ENCODE data around the gene PRSS3. TPM values are rescaled to one million over a fixed set of nuclear protein-coding genes. Genes with fewer than 3 reads are reported as not detected.
"Not testable (repeated sequence)": the region's sequence is repeated elsewhere in the genome, so short reads cannot be mapped to it uniquely, and the experiment has no call there.

PRSS3 gene
- total RNA-seq, result 7.6 TPM

- Histone ChIP-seq H3K36me3 (no peaks in the 10 kb centered on the region), H3K27ac (no peak within 1 kb of the TSS), H3K9me3 (no peaks in the 10 kb centered on the region), H3K4me1 (no peaks in the 10 kb centered on the region), H3K4me3 (no peak within 1 kb of the TSS), H3K27me3 (no peaks in the 10 kb centered on the region)
- TF ChIP-seq CTCF (IDR thresholded peaks at IDR 0.05), result no peak
- no peak for TF ChIP-seq POLR2A (IDR thresholded peaks at IDR 0.05)
- TF ChIP-seq POLR2AphosphoS5 (IDR thresholded peaks at IDR 0.05; ENCODE audit: insufficient read depth in 1 of 2, low read depth in 1 of 2), result no peak
- no peak for DNase-seq (ENCODE audit: extremely low spot score in 2 of 2)
- intact Hi-C loops (cut with DNase I), result no loop called here
Observed at GRCh38 chr9:33795281-33795680, at the start of gene PRSS3. Gene PRSS3, plus strand, starts transcription at chr9:33795561. Its CDS starts 13 bp downstream, at chr9:33795574.

GRCh38 chr9:33748633-33749304 is 46.6 kb upstream of the PRSS3 start:
- Histone ChIP-seq H3K27me3 (no peaks in the 10 kb centered on the region), H3K27ac (no peak overlapping the region), H3K9me3 (no peaks in the 10 kb centered on the region), H3K36me3 (no peaks in the 10 kb centered on the region), H3K4me1 (peaks cover 13% of the 10 kb centered on the region), H3K4me3 (no peak overlapping the region)
- DNase-seq (ENCODE audit: extremely low spot score in 2 of 2), result no peak
- TF ChIP-seq POLR2A (IDR thresholded peaks at IDR 0.05), result no peak
- no peak for TF ChIP-seq POLR2AphosphoS5 (IDR thresholded peaks at IDR 0.05; ENCODE audit: insufficient read depth in 1 of 2, low read depth in 1 of 2)
- TF ChIP-seq CTCF (IDR thresholded peaks at IDR 0.05), result no peak
- intact Hi-C loops (cut with DNase I), result no loop called here

DNA sequence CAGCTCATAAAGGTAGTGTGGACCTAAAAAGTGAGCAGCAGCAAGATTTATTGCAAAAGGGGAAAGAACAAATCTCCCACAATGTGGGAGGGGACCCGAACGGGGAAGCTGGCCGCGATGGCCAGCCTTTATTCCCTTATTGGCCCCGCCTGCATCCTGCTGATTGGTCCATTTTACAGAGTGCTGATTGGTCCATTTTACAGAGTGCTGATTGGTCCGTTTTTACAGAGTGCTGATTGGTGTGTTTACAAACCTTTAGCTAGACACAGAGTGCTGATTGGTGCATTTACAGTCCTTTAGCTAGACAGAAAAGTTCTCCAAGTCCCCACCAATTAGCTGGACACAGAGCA is 46.1 kb upstream of the PRSS3 start:
- H3K9me3 ChIP-seq; DNase-seq (ENCODE audit: extremely low spot score in 2 of 2); intact Hi-C loops (cut with DNase I); H3K4me3 ChIP-seq; H3K36me3 ChIP-seq; H3K27me3 ChIP-seq; H3K27ac ChIP-seq: not testable (repeated sequence)
- peaks cover 13% of the 10 kb centered on the region for H3K4me1 ChIP-seq

GRCh38 chr9:33750307-33750838 is 45.0 kb upstream of the PRSS3 start:
- no peak for DNase-seq (ENCODE audit: extremely low spot score in 2 of 2)
- Histone ChIP-seq H3K27ac (no peak overlapping the region), H3K4me3 (peak overlapping the region; percentile 30 to 38), H3K27me3 (no peaks in the 10 kb centered on the region), H3K9me3 (no peaks in the 10 kb centered on the region), H3K4me1 (peaks cover 13% of the 10 kb centered on the region), H3K36me3 (no peaks in the 10 kb centered on the region)
- intact Hi-C loops (cut with DNase I), result loop anchor here (5.0 kb wide), 1 partner anchor 747 kb away; no protein-coding TSS in a partner anchor
- TF ChIP-seq POLR2A (IDR thresholded peaks at IDR 0.05), result no peak
- TF ChIP-seq CTCF (IDR thresholded peaks at IDR 0.05), result no peak
- no peak for TF ChIP-seq POLR2AphosphoS5 (IDR thresholded peaks at IDR 0.05; ENCODE audit: insufficient read depth in 1 of 2, low read depth in 1 of 2)

DNA sequence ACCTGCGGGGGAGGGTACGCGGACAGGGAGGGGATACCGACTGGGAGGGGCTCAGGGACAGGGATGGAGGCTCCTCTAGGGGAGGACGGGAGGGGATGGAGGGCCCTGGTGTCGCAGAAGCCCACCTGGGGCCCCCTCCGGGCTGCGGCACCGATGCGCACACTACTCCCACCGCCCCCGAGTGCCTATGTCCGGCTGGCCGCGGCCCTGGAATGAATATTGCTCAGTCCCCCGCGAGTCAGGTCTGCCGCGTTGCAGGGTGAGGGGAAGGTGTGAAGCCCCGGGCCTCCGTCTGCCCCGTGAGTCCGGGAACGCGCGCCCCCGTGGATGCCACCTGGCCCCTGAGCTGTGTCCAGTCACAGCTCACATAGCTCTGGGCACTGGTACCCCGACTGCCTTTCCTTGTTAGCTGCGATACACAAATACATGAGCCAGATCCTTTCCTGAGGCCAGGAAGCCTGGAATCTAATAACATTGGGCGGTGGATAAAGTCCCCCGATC is 44.5 kb upstream of the PRSS3 start:
- peak overlapping the region; percentile 30 to 38 for H3K4me3 ChIP-seq
- intact Hi-C loops (cut with DNase I), result loop anchor here (5.0 kb wide), 1 partner anchor 746 kb away; no protein-coding TSS in a partner anchor
- TF ChIP-seq CTCF (IDR thresholded peaks at IDR 0.05), result no peak
- TF ChIP-seq POLR2AphosphoS5 (IDR thresholded peaks at IDR 0.05; ENCODE audit: insufficient read depth in 1 of 2, low read depth in 1 of 2), result no peak
- no peak for TF ChIP-seq POLR2A (IDR thresholded peaks at IDR 0.05)
- H3K27ac ChIP-seq, result no peak overlapping the region
- H3K36me3 ChIP-seq, result no peaks in the 10 kb centered on the region
- H3K4me1 ChIP-seq, result peaks cover 13% of the 10 kb centered on the region
- H3K9me3 ChIP-seq, result no peaks in the 10 kb centered on the region
- H3K27me3 ChIP-seq, result no peaks in the 10 kb centered on the region
- DNase-seq (ENCODE audit: extremely low spot score in 2 of 2), result no peak
